ENCODE results near the gene CLASP2.

DNA sequence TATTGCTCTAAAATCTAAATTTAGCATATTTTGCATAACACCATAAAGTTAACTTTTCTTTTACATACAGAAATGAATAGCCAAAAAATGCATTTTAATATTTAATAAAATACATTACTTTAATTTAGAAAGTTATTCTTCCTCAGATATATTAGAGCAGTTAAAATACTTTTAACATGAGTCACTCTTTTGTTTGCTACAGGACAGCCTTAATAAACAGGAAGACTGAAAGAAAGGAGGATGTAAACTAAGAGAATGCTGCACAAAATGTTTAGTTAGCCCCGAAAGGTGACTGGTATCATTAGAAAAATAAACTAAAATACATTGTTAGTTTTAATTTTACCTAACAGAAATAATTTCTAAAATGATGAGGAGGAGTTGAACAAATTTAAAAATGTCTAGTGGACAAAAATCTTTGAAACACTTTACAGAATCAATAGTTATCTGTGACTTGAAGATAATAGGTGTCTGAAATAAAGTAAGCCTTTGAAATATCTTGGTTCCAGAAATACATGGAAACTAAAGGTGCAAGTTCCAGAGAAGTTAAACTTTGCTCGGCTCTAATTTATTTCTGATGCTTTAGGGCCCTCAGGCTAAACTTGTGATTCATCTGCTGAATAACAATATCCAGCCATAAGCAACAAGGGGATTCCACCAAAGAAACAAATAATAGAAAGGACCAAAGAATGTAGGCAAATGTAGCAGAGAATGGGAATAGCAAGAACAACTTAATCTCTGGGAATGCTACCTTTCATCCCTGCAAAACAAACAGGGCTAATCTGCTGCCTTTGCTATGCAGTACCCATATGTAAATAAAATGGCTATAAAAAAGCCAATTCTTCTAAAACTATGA, 139.5 kb downstream of the CLASP2 start:
- TF ChIP-seq GATA3 (IDR thresholded peaks at IDR 0.05; ENCODE audit: low read depth, low read length) = no peak
- TF ChIP-seq GATA2 (IDR thresholded peaks at IDR 0.05; ENCODE audit: low read depth, low read length) = no peak
